GM18907 (cell line): ENCODE data around the gene FNBP1.

ENCODE experiments used
- ATAC-seq: cut with Tn5 transposase; IDR thresholded peaks from one replicate; pipeline ENCODE4 v1.9.1; 2021; ENCODE audit warnings: mild to moderate bottlenecking, moderate library complexity; ENCODE audit not compliant: unreplicated experiment

The FNBP1 gene

DNA sequence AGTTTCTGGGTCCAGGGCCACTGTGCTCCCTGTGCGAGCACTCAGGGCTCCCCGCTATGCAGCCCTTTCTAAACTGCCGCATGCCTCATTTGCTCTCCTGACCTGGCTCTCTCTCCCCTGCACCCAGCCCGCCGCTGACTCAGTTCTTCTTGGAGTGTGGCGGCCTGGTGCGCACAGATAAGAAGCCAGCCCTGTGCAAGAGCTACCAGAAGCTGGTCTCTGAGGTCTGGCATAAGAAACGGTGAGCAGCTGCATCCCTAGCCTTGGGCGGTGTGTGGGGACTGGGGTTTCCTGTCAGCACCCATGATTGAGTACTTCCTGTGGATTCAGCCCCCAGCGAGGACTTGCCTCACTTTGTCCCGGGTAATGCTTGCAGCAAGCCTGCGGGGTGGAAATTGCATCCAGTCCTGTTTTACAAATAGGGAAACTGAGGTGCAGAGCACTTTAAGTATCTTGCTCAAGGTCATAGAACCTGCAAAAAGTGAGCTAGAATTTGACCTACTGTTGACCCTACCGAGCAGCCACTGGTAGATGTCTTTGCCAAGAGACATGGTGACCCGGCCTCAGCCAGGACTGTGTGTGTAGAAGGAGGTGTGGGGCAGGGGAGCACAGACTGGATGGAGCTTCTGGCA is 179.8 kb downstream of the FNBP1 start:
- peak; percentile 61 for ATAC-seq

DNA sequence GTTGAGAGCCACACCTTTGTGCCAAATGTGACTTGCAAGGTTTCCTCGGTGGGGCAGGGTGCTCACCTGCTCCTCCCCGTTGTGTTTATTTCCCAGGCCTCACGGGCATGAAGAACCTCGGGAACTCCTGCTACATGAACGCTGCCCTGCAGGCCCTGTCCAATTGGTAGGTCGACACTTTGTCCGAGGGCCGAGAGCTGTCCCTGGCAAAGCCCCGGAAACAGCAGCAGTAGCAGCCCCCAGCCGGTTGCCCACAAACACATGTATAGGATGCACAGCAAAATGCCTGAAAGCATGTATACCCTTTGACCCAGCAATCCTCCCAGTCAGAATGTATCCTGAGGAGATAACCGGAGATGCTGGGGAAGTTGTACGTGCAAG is 181.6 kb downstream of the FNBP1 start:
- no peak for ATAC-seq

DNA sequence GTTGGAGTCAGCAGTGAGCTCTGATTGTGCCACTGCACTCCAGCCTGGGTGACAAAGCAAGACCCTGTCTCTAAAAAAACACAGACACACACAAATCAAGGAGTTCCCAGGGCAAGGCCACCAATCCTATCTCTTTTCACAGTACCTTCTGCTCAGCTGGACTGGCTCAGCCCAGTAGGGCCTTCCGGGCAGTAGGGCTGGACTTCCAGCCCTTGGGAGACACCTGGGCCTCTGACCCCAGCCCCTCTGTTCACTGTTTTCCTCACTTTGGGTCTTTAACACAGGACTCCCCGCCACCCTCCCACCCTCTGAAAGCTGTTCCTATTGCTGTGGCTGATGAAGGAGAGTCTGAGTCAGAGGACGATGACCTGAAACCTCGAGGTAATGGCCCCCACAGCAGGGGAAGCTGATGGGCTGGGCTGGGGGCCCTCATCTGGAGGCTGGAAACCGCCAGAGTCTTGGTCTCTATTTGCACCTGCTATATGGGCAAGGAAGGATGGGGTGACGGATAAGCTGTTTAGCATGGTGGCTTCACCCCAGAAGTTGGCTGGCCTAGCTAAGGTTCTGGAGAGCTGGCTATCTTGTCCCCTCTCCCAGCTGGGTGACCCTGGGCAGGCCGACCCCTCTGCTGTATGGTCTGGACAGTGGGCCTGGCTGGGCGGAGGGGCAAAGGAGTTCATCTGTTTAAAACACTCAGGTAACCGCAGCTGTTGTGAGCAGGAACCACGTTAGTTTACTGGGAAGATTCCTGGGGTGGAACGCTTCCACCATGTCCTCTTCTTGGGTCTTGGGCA is 182.1 kb downstream of the FNBP1 start:
- no peak for ATAC-seq

DNA sequence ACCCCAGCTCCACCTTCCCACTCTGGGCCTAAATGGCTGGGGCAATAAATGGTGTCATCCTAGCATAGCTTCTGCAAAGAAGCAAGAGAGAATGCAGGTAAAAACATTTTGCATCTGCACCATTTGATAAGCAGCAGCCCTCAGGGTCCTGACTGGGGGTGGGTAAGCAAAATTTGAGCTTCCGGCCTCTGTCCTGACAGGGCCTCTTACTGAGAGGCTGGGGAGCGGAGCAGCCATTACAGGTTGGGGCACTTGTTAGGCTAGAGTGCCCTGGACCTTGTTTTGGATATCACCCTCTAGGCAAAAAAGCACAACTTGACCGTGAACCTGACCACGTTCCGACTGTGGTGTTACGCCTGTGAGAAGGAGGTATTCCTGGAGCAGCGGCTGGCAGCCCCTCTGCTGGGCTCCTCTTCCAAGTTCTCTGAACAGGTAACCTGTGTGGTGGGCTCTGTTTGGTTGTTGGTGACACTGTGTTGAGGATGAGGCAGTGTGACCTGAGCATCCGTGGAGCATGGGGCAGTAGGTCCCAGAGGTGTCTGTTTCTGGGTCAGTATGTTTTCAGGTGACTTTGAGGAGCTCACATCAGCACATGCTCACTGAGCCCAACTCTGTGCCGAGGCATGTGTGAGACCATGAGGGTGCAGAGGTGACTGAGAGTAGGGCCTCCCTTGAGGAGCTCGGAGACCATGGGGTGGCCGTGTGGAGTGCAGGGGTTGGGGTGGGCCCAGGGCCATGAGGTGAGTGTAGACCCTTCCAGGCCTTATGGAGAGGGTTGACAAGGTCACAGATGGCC is 184.6 kb downstream of the FNBP1 start:
- no peak for ATAC-seq

DNA sequence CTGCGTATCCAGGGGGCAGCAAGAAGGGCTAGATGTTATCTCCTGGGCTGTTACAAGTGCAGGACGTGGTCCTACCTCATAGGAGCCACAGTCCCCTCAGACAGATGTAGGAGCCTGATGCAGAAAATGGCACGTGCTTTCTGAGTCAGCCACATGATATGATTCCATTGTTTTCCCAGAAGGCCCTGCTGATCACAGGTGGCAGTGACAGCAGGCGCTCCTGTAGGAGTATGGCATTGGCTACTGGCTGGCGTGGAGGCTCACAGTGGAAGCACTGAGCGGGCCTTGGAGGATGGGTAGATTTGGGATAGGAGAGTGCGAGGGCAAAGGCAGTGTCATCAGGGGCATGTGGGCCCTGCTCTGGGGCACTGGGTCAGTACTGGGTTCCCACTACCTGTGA is 185.8 kb downstream of the FNBP1 start:
- no peak for ATAC-seq

DNA sequence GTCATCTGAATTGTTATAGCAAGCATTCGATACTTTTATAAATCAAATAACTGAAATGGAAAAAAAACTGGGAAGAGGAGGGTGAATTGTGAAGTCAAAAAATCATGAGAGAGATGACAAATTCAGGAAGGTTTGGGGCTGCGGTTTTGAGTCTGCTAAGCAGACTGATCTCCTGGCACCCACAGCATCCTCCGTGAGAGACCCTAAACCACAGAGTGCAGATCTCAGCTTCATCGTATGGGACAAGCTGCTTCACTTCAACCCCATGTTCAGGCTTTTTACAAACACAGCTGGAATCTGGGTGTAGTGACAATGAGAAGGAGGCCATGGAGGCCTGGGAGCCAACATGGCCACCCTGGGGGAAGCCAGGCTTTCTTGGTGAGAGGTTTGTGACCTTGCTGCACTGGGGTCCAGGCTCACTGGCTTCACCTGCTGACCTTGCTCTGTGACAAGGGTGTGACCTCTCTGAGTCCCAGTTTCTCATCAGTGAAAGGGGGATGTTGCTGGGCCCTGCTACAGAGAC is 188.3 kb downstream of the FNBP1 start:
- ATAC-seq, result no peak

DNA sequence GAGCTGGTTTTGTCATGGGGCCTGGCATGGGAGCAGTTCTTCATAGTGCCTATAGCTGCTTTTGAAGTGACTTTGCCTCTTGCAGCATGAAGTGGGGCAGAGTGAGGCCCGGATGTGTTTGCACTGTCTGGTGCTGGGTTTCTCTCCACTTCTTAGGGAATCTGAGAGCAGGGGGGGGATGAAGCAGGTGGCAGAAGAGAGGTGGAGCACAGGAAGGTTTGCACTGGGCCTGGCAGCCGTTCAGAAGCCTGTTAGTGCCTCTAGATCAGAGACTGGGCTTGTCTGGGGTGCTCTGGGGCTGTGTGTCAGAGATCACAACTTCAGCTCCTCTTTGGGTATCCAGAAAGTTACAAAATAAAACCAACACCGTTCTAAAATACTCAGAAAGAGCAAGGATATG is 189.4 kb downstream of the FNBP1 start:
- no peak for ATAC-seq

DNA sequence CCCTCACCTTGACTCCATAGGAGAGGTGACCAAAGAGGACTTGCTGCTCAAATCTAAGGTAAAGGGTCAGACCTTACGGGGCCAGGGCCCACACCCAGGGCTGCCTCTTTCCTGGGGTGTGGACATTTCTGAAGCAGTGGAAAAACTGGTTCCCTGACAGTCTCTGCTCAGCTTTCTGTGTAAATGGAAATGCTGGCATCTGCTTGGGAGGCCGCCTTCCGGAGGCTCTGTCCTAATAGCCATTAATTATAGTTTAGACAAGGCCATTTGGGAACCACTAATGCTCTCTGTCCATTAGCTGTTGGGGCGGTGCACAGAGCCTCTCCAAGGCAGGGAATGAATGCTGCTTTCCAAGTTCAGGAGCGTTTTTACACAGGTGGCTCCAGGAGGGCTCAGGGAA is 190.4 kb downstream of the FNBP1 start:
- ATAC-seq, result no peak

DNA sequence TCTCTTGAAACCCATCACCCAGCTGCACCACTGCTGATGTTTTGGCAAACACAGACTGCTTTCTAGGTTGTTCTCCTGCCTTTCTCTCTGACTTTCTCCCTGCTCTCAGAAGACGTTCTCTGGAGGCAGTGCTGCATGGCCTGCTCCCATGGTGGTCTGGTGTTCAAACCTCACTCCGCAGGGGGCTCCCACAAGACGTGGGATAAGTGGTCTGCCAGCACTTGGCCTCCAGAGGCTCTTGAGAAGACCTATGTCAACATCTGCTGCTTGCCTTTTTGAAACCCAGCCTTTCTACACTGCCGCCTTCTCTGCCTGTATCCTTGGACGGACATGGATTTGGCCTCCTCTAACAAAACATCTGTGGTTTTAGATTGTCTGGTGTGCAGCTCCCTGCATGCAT is 191.2 kb downstream of the FNBP1 start:
- no peak for ATAC-seq

DNA sequence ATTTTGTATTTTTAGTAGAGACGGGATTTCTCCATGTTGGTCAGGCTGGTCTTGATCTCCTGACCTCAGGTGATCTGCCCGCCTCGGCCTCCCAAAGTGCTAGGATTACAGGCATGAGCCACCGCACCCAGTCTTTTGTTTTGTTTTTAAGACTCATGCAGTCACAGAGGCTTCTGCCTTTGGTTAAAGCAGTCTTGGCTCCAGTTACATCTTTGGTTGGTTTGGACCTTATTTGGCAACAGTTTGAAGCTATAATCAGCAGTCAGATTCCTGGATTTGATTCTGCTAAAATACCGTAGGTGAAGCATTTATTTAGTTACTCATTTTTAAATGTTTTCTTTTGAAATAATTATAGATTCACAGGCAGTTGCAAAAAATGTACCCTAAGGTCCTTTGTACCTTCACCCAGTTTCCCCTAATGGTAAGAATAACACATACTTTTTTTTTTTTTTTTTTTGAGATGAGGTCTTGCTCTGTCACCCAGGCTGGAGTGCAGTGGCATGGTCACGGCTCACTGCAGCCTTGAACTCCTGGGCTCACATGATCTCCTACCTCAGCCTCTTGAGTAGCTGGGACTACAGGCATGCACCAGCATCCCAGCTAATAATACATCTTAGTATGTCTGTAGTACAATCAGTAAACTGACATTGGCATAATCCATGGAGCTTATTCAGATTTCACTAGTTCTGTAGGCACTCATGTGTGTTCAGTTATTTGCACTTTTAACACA is 192.0 kb downstream of the FNBP1 start:
- no peak for ATAC-seq

DNA sequence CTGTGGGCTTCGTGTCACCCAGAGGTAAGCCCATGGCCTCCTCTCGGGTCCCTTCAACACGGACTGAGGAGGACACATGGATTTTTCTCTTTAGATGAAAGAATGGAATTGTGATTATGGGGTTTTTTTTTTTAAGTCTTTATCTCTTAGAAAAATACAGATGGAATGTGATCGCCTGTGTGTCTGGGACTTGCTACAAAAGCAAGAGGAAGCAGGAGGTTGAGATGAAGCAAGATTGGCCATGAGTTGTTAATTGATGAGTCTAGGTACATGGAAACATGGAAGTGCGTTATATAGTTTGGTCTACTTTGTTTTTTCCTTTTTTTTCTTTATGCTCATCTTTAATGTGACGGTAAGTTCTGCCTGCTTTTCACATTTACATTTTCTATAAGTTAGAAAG is 193.1 kb downstream of the FNBP1 start:
- ATAC-seq, result no peak

DNA sequence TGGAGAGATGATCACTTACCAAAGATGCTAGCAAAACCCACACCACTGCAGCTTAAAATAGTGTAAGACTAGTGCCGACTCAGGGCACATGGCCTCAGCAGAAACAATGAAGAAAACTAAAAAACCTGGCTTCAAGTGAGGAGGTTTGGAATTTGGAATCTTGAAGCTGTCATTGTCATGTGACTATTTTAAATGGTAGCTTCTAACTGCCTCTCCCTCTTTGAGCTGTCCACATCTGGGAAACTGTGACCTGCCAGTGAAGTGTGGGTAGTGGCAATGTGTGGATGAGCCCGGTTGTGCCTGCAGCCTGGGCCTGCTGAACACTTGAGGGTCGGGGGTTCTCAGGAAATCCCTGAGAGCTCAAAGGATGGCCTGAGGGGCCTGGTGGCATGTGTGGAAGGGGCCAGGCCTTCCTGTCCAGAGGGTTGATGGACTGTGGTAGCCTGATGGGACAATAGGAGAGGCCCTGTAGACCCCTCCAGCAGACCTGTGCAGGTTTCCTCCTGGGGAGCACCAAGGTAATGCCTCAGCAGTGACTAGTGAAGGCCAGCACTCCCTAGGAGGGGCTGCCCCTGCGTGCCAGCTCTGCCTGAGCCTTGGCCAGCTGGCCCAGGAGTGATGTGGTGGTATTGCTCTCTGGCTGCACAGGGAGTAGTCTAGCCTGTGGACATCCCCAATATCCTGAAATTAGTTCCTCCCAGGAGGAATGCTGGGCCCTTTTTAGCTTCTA is 194.1 kb downstream of the FNBP1 start:
- no peak for ATAC-seq

DNA sequence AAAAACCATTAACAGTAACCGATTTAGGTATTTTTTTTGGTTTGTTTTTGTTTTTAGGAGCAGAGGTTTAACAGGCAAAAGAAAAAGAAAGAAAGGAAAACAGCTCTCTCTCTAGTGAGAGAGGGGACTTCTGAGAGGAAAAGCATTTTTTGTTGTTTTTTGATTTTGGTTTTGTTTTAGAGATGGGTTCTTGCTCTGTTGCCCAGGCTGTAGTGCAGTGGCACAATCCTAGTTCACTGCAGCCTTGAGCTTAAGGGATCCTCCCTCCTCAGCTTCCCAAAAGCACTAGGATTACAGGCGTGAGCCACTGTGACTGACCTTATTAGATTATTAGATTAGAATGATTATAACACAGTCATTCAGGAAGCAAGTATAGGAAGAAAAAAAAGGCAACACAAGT is 197.6 kb downstream of the FNBP1 start:
- ATAC-seq, result no peak

DNA sequence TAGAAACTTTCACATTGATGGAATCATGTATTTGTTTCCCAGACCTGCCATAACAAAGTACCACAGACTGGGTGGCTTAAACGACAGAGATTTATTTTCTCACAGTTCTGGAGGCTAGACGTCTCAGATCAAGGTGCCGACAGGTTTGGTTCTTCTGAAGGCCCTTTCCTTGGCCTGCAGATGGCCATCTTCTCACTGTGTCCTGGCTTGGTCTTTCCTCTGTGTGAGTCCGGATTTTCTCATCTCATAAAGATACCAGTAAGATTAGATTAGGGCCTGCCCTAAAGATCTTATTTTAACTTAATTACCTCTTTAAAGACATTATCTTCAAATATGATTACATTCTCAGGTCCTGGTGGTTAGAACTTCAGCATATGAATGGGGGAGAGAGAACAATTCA is 201.9 kb downstream of the FNBP1 start:
- ATAC-seq, result no peak

DNA sequence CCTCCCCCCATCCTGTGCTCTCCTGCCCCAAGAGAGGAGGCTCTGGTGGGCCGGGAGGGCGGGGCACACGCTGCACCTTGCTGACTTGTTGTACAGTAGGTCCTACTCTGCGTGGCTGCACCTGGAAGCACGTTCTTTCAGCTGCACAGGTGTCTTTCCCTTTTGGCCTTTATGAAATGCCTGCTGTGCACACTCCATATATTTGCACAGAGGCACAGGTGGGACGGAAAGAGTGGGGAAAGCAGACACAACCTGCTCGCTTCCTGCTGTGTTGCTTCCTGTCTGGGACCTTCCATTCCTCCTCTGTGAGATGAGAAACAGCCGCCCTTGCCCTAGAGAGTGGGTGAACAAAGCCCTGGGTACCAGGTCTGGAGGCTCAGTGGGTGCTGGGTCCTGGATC is 203.0 kb downstream of the FNBP1 start:
- ATAC-seq, result no peak

DNA sequence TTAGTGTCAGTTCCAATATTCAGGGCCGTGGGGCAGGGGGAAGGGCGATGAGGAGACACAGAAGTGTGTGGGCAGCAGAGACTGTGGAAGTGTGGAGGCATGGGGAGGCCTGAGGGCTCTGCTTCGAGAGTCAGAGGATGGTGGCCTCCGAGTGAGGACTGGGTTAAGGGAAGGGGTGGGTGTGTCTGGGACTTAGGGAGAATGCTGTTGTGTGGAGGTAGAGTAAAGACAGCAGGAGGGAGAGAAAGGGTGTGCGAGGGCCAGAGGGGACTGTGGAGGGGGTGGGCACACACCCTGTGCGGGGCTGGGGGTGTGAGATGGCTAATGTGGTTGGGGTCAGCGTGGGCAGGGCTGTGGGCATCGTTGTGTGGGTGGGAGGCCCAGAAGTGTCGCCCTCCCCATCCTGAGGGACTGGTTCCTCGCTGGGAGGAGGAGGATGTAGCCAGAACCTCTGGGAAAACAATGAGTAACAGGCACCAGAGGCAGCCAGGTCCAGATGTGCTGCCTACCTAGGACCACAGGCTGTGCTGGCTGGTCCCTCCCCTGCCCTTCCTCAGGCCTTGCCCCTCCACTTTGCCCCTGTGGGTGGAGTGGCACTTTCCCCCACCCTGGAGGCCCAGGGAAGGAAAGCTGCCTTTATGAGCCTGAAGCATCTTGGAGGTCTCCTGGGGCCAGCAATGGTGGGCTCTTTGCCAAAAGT is 203.5 kb downstream of the FNBP1 start:
- ATAC-seq, result no peak

DNA sequence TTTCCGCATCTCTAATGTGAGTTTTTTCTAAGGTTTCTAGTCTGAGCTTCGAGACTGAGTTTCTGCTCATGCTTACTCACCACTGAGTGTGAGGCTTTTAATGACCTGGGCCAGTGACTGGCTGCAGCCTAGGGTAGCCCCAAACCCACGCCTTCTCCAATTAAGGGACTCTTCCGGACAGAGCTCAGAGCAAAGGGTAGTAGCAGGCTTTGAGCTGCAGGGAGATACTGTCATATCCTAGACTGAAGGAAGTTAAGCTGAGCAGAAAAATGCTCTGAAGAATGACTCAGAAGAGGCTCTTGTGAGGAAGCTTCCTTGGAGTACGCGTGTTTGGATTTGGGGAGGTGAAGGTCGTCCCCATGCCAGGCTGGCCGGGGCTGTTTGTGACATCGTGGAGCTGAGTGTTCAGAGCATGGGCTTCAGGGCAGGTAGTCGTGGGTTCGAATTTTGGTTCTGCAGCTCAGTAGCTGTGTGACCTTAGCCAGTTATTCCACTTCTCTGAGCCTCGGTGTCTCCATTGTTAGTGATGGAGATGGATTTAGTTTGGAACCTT is 204.2 kb downstream of the FNBP1 start:
- ATAC-seq, result no peak
